GM18517 (cell line): ENCODE measurements around the gene INHA.

ENCODE experiments used
- ATAC-seq: cut with Tn5 transposase; IDR thresholded peaks from one replicate; pipeline ENCODE4 v1.9.1; 2021; ENCODE audit warnings: mild to moderate bottlenecking, moderate library complexity; ENCODE audit not compliant: unreplicated experiment

INHA gene

GRCh38 chr2:219571311-219572236 is 536 bp upstream of the INHA start, which contains the start of gene OBSL1:
OBSL1 (minus strand) TSS chr2:219571539; CDS start chr2:219571232, 307 bp downstream.
- no peak for ATAC-seq

- no peak for ATAC-seq
These were observed 1.1 kb downstream of the INHA start for GRCh38 chr2:219573166-219573565.

- no peak for ATAC-seq
These were observed 2.6 kb downstream of the INHA start for GRCh38 chr2:219574484-219575311.

GRCh38 chr2:219575566-219576504 is 3.7 kb downstream of the INHA start:
- ATAC-seq = no peak

- ATAC-seq = no peak
These were observed 4.6 kb downstream of the INHA start for GRCh38 chr2:219576505-219577388.

- ATAC-seq = no peak
These were observed 6.9 kb downstream of the INHA start for GRCh38 chr2:219578811-219579613.

GRCh38 chr2:219581346-219581745 is 9.2 kb downstream of the INHA start:
- ATAC-seq = no peak

- no peak for ATAC-seq
These were observed 19.0 kb downstream of the INHA start for GRCh38 chr2:219591091-219591490.

GRCh38 chr2:219592736-219593135 is 20.6 kb downstream of the INHA start:
- ATAC-seq = no peak

GRCh38 chr2:219593154-219593553 is 21.0 kb downstream of the INHA start:
- ATAC-seq = no peak

GRCh38 chr2:219595256-219595655 is 23.1 kb downstream of the INHA start:
- no peak for ATAC-seq

GRCh38 chr2:219596954-219597551 is 24.9 kb downstream of the INHA start:
- peak; percentile 15 for ATAC-seq

- peak; percentile 82 for ATAC-seq
These were observed 25.6 kb downstream of the INHA start, which contains the start of gene STK11IP for GRCh38 chr2:219597552-219598307. STK11IP (plus strand) TSS chr2:219597857; CDS start chr2:219598120, 263 bp downstream.

GRCh38 chr2:219598308-219599078 is 26.4 kb downstream of the INHA start:
- no peak for ATAC-seq

GRCh38 chr2:219603771-219604170 is 31.7 kb downstream of the INHA start:
- ATAC-seq = no peak

GRCh38 chr2:219605607-219605954 is 33.5 kb downstream of the INHA start:
- ATAC-seq = no peak

- no peak for ATAC-seq
These were observed 35.8 kb downstream of the INHA start for GRCh38 chr2:219607931-219608330.
